RPMI8226 (cell line): ENCODE results near the gene PHLDA1.
"Not testable (repeated sequence)": the region's sequence is repeated elsewhere in the genome, so short reads cannot be mapped to it uniquely, and the experiment has no call there.

Experiments
- DNase-seq: peaks from one replicate; pipeline ENCODE4 v3.0.0-alpha.2; 2015

PHLDA1 gene

GRCh38 chr12:75984577-75985182 lies 46.9 kb downstream of the PHLDA1 start:
- no peak for DNase-seq

- DNase-seq = not testable (repeated sequence)
Measured at GRCh38 chr12:75983851-75984250, 47.7 kb downstream of the PHLDA1 start.

- DNase-seq = no peak
Measured at GRCh38 chr12:75982979-75983660, 48.5 kb downstream of the PHLDA1 start.

- no peak for DNase-seq
Measured at GRCh38 chr12:75982169-75982564, 49.4 kb downstream of the PHLDA1 start.

- DNase-seq = no peak
Measured at GRCh38 chr12:75981247-75982168, 50.1 kb downstream of the PHLDA1 start.

- DNase-seq = no peak
Measured at GRCh38 chr12:75979181-75979580, 52.4 kb downstream of the PHLDA1 start.

- DNase-seq = no peak
Measured at GRCh38 chr12:75978677-75979076, 52.9 kb downstream of the PHLDA1 start.

- DNase-seq = peak; percentile 87
Measured at GRCh38 chr12:75977952-75978671, 53.5 kb downstream of the PHLDA1 start.

- no peak for DNase-seq
Measured at GRCh38 chr12:75977590-75977951, 54.0 kb downstream of the PHLDA1 start.

- DNase-seq = no peak
Measured at GRCh38 chr12:75976913-75977312, 54.7 kb downstream of the PHLDA1 start.

GRCh38 chr12:75976113-75976512 lies 55.5 kb downstream of the PHLDA1 start:
- no peak for DNase-seq

GRCh38 chr12:75975702-75976101 lies 55.9 kb downstream of the PHLDA1 start:
- no peak for DNase-seq
